Skeletal muscle satellite cell (primary cell): ENCODE measurements around the gene DECR2. TPM values are rescaled to one million over a fixed set of nuclear protein-coding genes. Genes with fewer than 3 reads are reported as not detected.

Experiments
- small RNA-seq: library from RNA; depleted of rRNA; stranded (forward); fragments of <200 nt; gene quantifications from one replicate; pipeline ENCODE3, GENCODE V24; 2012

DECR2 gene

Small RNA genes within 50 kb of the gene (small RNA-seq; reads per million reads assigned to genes)
- not detected for gene RF00019
